BLaER1 (cell line): Measurements from ENCODE around the gene PLPPR5.

Source experiments
- H3K27ac ChIP-seq: shearing (Covaris generic); formaldehyde crosslinking; 2 replicates; pipeline ENCODE4 v1.8.1; 2022
- H3K27me3 ChIP-seq: shearing (Covaris generic); formaldehyde crosslinking; 2 replicates; pipeline ENCODE4 v1.8.1; 2022
- H3K36me3 ChIP-seq: shearing (Covaris generic); formaldehyde crosslinking; 2 replicates; pipeline ENCODE4 v1.8.1; 2022
- H3K4me1 ChIP-seq: shearing (Covaris generic); formaldehyde crosslinking; 2 replicates; pipeline ENCODE4 v1.8.1; 2022
- H3K4me2 ChIP-seq: shearing (Covaris generic); formaldehyde crosslinking; 2 replicates; pipeline ENCODE4 v1.8.1; 2022
- H3K4me3 ChIP-seq: shearing (Covaris generic); formaldehyde crosslinking; 2 replicates; pipeline ENCODE4 v1.8.1; 2022
- H3K9ac ChIP-seq: shearing (Covaris generic); formaldehyde crosslinking; 2 replicates; pipeline ENCODE4 v1.8.1; 2022
- H3K9me3 ChIP-seq: shearing (Covaris generic); formaldehyde crosslinking; 2 replicates; pipeline ENCODE4 v1.8.1; 2022
- H4K20me1 ChIP-seq: shearing (Covaris generic); formaldehyde crosslinking; 2 replicates; pipeline ENCODE4 v1.8.1; 2022
- Cebpa-rat ChIP-seq: shearing (Covaris generic); IDR thresholded peaks from 2 replicates; pipeline ENCODE4 v1.8.1; 2022

PLPPR5 gene

DNA sequence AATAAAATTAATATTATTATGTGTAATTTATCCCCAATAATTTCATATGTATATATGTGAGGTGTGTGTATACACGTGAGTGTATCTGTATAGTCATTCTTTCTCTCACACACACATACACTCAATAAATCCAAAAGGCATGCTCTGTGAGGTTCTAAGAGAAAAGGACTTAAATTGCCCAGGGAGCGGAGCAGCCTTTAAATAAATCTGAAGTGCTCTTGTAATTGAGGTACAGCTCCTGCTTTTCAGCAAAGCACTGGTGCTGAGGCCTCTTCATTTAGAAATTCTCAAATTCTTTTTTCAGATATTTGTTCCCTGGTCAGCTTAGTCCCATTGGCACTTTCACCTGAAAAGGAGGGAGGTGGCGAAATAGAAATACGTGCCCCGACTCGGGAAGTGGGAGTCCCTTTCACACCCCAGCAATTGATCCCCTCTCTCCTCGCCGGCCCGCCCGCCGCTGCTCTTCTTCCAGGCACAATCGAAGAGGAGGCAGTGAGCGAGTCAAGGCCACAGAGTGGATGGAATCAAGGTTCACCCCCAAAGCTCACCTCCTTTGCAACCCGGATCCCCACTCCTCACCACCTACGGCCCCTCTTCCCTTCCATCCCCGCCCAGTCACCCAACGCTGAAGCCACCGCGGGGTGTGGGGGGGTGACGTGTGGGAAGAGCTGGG, 944 bp downstream of the PLPPR5 start:
- Histone ChIP-seq H3K9me3 (peaks cover 19% of the 10 kb centered on the region), H3K9ac (no peak overlapping the region), H3K27me3 (no peaks in the 10 kb centered on the region), H3K36me3 (no peaks in the 10 kb centered on the region), H3K27ac (no peak overlapping the region), H3K4me3 (no peak overlapping the region), H3K4me1 (no peaks in the 10 kb centered on the region), H4K20me1 (no peaks in the 10 kb centered on the region), H3K4me2 (no peak overlapping the region)
- TF ChIP-seq Cebpa-rat: no peak

DNA sequence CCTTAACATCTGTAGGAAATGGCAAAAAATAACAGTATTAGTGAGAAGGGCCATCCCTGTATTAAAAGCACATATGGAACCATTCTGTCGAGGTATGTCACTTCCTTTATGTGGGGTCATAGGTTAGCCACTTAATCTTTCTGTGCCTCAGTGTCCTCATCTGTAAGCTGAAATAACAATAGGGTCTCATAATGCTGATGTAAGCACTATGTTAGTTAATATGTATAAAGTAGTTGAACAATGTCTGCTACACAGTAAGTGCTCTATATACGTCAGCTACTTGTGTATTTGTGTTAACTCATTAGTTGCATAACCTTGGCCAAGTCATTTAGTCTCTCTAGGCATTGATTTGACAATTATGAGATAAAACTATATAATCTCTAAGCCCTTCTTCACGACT, 11.8 kb downstream of the PLPPR5 start:
- no peak overlapping the region for H3K9ac ChIP-seq
- no peak overlapping the region for H3K4me2 ChIP-seq
- H3K36me3 ChIP-seq: no peaks in the 10 kb centered on the region
- H4K20me1 ChIP-seq: no peaks in the 10 kb centered on the region
- H3K9me3 ChIP-seq: no peaks in the 10 kb centered on the region
- no peaks in the 10 kb centered on the region for H3K4me1 ChIP-seq
- H3K27me3 ChIP-seq: no peaks in the 10 kb centered on the region
- H3K27ac ChIP-seq: no peak overlapping the region
- TF ChIP-seq Cebpa-rat: no peak
- no peak overlapping the region for H3K4me3 ChIP-seq

DNA sequence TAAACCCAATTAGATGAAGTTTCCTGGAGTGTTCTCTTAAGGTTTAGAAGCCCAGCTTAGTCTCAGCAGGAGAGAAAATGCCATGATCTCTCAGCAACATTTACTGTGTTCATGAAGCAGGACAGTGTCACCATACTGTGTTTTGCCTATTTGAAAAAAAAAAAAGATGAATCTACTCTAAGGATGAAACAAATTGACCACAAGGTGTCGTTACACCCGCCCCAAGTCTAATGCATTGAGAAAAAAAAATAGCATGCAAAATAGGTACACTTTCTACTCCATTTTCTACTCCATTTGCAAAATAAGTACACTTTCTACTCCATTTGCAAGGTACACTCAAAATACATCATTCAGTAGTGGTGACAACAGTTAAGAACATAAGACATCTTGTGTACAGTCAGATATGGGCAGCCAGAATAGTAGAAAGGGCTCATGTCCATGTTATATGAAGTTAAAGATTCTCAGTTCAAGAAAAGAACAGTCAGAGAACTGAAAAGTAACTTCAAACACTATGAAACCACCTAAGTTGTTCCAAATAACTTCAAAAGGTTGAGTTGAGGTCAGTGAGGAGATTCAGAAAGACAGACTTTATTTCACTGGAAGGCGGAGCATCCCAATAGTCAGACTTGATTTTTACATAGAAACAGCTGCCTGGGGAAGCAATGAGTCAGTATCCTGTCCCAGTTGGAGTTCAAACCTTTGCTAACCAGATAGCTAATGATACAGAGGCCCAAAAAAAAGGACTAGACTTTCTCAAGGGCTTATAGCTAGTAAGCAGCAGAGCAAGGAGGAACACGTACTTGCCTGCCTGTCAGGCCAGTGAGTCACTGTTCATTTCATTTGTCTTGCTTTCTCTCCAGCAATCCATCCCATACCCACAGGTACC, 13.3 kb downstream of the PLPPR5 start:
- Histone ChIP-seq H3K27me3 (no peaks in the 10 kb centered on the region), H3K9me3 (no peaks in the 10 kb centered on the region), H3K27ac (no peak overlapping the region), H3K4me1 (no peaks in the 10 kb centered on the region), H3K36me3 (no peaks in the 10 kb centered on the region), H4K20me1 (no peaks in the 10 kb centered on the region), H3K4me2 (no peak overlapping the region), H3K9ac (no peak overlapping the region), H3K4me3 (no peak overlapping the region)
- TF ChIP-seq Cebpa-rat: no peak

DNA sequence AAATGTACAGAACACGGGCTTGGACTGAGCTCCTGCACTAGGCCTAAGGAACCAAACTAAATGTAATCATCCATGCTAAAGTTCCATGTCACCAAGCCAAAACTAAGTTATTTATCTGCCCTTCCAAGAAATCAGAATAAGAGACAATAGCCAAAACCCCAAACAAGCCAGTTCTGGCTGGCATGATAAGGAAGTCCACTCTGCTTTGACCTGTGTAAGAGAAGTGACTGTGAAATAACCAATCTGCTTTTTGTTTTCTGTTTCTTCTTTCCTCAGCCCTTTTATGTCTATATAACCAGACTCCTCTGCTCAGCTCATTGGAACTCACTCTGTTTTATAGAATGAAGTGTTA, 15.1 kb downstream of the PLPPR5 start:
- H3K9me3 ChIP-seq: no peaks in the 10 kb centered on the region
- no peak overlapping the region for H3K4me2 ChIP-seq
- H3K27ac ChIP-seq: no peak overlapping the region
- H3K9ac ChIP-seq: no peak overlapping the region
- TF ChIP-seq Cebpa-rat: no peak
- no peak overlapping the region for H3K4me3 ChIP-seq
- H4K20me1 ChIP-seq: no peaks in the 10 kb centered on the region
- H3K27me3 ChIP-seq: no peaks in the 10 kb centered on the region
- H3K4me1 ChIP-seq: no peaks in the 10 kb centered on the region
- H3K36me3 ChIP-seq: no peaks in the 10 kb centered on the region

DNA sequence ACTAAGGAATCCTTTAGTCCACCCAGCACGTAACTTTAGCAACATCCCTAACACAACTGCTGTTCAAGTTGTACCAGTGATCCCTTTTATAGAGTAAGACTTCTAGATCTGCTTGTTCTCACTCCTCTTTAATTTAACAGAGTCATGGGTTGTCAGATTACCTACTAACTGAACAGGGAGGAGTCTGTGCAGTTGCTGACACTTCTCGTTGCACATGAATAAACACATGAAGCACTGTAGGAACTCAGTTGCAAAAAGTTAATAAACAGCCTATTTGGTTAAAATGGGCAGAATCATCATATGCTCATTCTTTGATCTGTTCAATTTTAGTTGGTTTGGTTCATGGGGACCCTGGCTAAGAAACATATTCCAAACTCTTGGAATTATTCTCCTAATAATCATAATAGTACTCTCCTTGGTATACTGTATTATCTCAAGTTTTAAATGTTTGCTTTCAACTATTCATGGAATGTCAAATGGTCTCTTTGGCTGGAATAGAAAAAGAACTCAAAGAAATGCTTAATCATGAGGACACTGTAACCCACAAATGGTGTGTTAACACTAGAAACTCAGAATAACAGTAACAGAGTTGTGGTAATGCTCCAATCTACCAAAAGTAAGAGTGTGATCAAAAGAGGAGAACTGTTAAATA, 15.6 kb downstream of the PLPPR5 start:
- Histone ChIP-seq H3K4me2 (no peak overlapping the region), H3K9ac (no peak overlapping the region), H3K9me3 (peaks cover 3% of the 10 kb centered on the region; the same call in 1 of the 2 replicates), H3K4me1 (no peaks in the 10 kb centered on the region), H4K20me1 (no peaks in the 10 kb centered on the region), H3K27ac (no peak overlapping the region), H3K27me3 (no peaks in the 10 kb centered on the region), H3K36me3 (no peaks in the 10 kb centered on the region), H3K4me3 (no peak overlapping the region)
- TF ChIP-seq Cebpa-rat: no peak

DNA sequence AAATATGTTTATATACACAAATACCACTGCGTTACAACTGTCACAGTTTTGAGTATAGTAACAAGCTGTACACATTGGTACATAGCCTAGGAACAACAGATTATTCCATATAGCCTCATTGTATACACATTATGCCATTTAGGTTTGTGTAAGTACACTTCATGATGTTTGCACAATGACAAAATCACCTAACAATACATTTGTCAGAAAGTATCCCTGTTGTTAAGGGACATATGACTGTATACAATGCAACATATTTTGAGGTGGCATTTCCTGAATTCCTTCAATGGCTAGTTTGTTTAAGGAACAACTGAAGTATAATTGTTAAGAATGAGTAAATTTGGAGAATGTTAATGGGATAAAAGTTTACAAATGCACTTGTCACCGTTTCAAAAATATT, 19.0 kb downstream of the PLPPR5 start:
- Histone ChIP-seq H3K27me3 (no peaks in the 10 kb centered on the region), H3K9ac (no peak overlapping the region), H3K36me3 (no peaks in the 10 kb centered on the region), H3K9me3 (peaks cover 7% of the 10 kb centered on the region; the same call in 1 of the 2 replicates), H4K20me1 (no peaks in the 10 kb centered on the region), H3K27ac (no peak overlapping the region), H3K4me2 (no peak overlapping the region), H3K4me1 (no peaks in the 10 kb centered on the region), H3K4me3 (no peak overlapping the region)
- no peak for TF ChIP-seq Cebpa-rat

DNA sequence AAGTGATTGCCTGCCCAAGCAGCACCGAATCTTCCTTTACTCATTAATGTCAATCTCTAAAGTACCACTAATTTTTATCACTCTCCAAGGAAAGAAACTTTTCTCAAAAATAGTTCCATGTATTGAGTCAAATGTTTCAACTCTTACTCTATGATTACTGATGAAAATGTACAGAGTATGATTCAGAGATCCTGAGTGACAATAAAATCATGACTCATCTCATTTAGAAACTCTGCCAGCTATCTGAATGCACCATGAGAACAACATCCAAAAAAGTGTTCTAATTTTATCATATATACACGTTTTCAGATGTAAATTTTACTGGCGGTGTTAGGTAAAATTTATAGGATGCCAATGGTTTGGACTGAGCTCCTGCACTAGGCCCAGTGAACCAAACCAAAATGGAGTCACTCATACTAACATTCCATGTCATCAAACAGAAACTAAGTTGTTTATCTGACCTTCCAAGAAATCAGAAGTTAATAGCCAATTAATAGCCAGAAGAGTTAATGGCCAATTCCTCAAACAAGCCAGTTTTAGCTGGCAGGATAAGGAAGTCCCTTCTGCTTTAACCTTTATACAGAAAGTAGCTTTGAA, 22.6 kb downstream of the PLPPR5 start:
- Histone ChIP-seq H3K4me2 (no peak overlapping the region), H3K4me3 (no peak overlapping the region), H3K9me3 (peaks cover 7% of the 10 kb centered on the region; the same call in 1 of the 2 replicates), H3K36me3 (no peaks in the 10 kb centered on the region), H4K20me1 (no peaks in the 10 kb centered on the region), H3K27me3 (no peaks in the 10 kb centered on the region), H3K4me1 (no peaks in the 10 kb centered on the region), H3K9ac (no peak overlapping the region), H3K27ac (no peak overlapping the region)
- no peak for TF ChIP-seq Cebpa-rat

DNA sequence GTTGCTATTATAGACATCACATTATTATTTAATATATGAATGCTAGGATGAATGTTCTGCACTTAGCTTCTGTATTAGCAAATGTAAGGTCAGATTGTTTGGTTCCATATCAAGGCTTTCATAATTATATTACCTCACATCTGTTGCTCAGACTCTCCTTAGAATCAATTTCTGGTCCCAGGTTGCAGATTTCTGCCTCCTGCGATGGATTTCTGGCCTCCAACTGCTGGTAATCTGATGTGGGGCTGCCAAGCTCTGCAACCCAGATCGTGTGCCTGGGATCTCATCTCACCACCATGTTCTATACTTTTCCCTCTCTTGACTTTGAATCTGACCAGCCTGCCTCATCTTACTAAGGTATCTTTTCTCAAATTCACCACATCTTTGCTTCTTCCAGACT, 25.2 kb downstream of the PLPPR5 start:
- Histone ChIP-seq H3K4me1 (no peaks in the 10 kb centered on the region), H3K9ac (no peak overlapping the region), H3K4me3 (no peak overlapping the region), H3K4me2 (no peak overlapping the region), H3K36me3 (no peaks in the 10 kb centered on the region), H3K27me3 (no peaks in the 10 kb centered on the region), H4K20me1 (no peaks in the 10 kb centered on the region), H3K9me3 (peaks cover 7% of the 10 kb centered on the region; the same call in 1 of the 2 replicates), H3K27ac (no peak overlapping the region)
- TF ChIP-seq Cebpa-rat: no peak

DNA sequence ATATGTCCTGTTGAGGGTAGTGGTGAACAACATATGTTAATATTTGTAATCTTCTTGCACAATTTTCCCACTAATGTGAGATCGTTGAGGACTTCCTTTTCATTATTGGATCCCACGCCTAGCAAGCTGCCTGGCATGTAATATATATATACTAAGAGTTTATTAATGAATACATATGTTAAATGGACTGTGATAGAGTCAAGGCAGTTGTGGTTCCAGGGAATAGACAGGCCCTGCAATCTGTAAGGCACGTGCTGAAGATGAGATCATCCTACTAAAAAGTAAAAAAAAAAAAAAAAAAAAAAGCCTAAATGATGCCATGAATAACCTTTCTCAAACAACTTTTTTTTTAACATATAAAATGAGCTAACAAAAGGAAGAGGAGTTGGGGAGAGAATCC, 28.9 kb downstream of the PLPPR5 start:
- H3K4me2 ChIP-seq: no peak overlapping the region
- H3K36me3 ChIP-seq: no peaks in the 10 kb centered on the region
- no peaks in the 10 kb centered on the region for H3K9me3 ChIP-seq
- no peaks in the 10 kb centered on the region for H3K27me3 ChIP-seq
- H3K27ac ChIP-seq: no peak overlapping the region
- H3K4me3 ChIP-seq: no peak overlapping the region
- no peak overlapping the region for H3K9ac ChIP-seq
- no peaks in the 10 kb centered on the region for H4K20me1 ChIP-seq
- H3K4me1 ChIP-seq: no peaks in the 10 kb centered on the region
- no peak for TF ChIP-seq Cebpa-rat

DNA sequence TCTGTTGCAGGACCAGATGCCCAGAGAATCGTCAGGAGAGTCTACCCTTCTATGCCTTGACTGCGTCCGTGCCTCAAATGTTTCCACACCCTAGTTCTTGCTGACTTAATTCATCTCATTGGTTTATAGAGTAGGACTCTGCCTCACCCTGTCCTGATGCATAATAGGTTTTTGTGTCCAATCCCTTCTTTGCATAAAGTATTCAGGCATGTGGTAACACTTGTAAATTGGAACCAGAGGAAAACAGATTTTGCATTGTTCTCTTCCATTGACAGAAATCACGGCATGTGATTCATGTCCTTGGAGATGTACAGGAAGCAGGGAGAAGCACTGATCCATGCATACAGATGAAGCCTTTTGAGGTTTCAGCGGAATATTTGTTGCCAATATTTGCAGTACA, 29.5 kb downstream of the PLPPR5 start:
- Histone ChIP-seq H3K36me3 (no peaks in the 10 kb centered on the region), H3K4me1 (no peaks in the 10 kb centered on the region), H3K27me3 (no peaks in the 10 kb centered on the region), H3K4me3 (no peak overlapping the region), H3K4me2 (no peak overlapping the region), H4K20me1 (no peaks in the 10 kb centered on the region), H3K9ac (no peak overlapping the region), H3K9me3 (no peaks in the 10 kb centered on the region), H3K27ac (no peak overlapping the region)
- no peak for TF ChIP-seq Cebpa-rat
